Esophagus squamous epithelium (tissue), 4 donors: ENCODE data around the gene POR.

ENCODE experiments used
- POLR2A ChIP-seq, 4 donors: fragments of 450-650 bp; IDR thresholded peaks; one replicate each; pipeline ENCODE4 v1.6.1; 2017; ENCODE audit warnings: antibody characterized with exemption in 4 of 4, mild to moderate bottlenecking in 4 of 4, moderate library complexity in 3 of 4
- TF ChIP-seq, protein P1 (sequence below), 6 experiments: fragments of 450-650 bp in 4 of 6; fragments of 200-600 bp in 2 of 6; sonication (generic) in 2 of 6; IDR thresholded peaks; one replicate each; pipeline ENCODE4 v1.5.1; 2016 to 2019; ENCODE audit warnings: antibody characterized with exemption in 6 of 6, mild to moderate bottlenecking in 4 of 6, moderate library complexity in 4 of 6

GRCh38 chr7:75867390-75867717 is 47.6 kb upstream of the POR start:
- TF ChIP-seq, protein P1, sequence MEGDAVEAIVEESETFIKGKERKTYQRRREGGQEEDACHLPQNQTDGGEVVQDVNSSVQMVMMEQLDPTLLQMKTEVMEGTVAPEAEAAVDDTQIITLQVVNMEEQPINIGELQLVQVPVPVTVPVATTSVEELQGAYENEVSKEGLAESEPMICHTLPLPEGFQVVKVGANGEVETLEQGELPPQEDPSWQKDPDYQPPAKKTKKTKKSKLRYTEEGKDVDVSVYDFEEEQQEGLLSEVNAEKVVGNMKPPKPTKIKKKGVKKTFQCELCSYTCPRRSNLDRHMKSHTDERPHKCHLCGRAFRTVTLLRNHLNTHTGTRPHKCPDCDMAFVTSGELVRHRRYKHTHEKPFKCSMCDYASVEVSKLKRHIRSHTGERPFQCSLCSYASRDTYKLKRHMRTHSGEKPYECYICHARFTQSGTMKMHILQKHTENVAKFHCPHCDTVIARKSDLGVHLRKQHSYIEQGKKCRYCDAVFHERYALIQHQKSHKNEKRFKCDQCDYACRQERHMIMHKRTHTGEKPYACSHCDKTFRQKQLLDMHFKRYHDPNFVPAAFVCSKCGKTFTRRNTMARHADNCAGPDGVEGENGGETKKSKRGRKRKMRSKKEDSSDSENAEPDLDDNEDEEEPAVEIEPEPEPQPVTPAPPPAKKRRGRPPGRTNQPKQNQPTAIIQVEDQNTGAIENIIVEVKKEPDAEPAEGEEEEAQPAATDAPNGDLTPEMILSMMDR (IDR thresholded peaks at IDR 0.05) = no peak
- no peak for TF ChIP-seq POLR2A (IDR thresholded peaks at IDR 0.05)
